ENCODE measurements around the gene COL13A1. TPM values are rescaled to one million over a fixed set of nuclear protein-coding genes. Genes with fewer than 3 reads are reported as not detected.

COL13A1 gene
- polyA plus RNA-seq, 4 donors, result 6.9 to 33.9 (median 20.5) TPM

DNA sequence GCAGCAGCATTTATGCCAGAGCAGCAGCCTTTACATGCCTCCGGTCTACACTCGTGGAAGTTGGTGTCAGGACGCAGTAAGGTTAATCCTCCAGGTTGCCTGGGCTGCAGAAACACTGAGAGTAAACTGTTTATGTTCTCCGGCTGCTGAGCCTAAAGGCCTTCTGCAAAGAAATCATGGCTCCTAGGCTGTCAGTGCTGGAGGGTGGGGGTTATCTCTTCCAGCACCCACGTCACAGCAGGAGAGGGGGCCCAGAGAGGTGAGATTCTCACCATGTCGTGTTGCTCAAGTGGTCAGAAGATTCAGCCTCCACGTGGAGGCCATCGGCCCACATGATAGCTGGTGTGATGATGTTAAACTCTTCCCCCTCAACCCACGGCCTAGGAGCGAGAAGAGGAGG is 41.2 kb downstream of the COL13A1 start:
- no peak for DNase-seq (ENCODE audit: low read depth in 4 of 4, low spot score in 3 of 4)

DNA sequence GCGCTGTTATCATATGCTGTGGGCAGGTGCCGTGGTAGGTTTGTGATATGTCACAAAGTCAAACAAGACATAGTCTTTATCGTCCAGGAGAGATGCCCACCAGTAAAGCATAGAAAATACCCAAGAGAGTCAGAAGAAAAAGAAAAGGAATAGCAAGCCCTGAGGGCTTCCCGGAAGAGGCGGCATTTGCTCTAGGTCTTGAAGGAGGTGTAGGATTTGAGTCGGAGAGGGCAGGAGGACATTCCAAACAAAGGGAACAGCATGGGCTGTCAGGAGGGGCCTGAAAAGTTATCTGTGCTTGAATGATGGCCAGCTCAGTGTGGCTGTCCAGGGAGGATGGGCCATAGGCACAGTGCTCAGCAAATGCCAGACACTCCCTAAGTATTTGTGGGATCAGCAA is 42.2 kb downstream of the COL13A1 start:
- no peak for DNase-seq (ENCODE audit: low read depth in 4 of 4, low spot score in 3 of 4)

DNA sequence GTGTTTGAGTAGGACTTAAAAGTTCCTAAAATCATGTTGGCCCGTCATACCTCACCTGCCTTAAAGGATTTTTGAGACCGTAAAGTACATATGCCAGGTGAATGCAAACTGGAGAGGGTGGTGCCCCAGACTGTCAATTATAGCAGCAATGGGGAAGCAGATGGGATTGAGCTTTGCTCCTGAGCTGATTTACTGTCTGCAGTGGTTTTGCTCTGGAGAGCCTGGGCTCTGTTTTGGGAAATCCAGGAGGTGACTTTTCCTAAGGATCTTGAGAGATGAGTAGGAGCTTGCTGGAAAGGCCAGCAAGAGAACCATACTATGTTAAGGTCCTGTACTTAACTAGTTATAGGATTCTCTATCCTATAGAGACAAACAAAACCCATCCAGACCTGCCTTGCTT is 43.0 kb downstream of the COL13A1 start:
- no peak for DNase-seq (ENCODE audit: low read depth in 4 of 4, low spot score in 3 of 4)

DNA sequence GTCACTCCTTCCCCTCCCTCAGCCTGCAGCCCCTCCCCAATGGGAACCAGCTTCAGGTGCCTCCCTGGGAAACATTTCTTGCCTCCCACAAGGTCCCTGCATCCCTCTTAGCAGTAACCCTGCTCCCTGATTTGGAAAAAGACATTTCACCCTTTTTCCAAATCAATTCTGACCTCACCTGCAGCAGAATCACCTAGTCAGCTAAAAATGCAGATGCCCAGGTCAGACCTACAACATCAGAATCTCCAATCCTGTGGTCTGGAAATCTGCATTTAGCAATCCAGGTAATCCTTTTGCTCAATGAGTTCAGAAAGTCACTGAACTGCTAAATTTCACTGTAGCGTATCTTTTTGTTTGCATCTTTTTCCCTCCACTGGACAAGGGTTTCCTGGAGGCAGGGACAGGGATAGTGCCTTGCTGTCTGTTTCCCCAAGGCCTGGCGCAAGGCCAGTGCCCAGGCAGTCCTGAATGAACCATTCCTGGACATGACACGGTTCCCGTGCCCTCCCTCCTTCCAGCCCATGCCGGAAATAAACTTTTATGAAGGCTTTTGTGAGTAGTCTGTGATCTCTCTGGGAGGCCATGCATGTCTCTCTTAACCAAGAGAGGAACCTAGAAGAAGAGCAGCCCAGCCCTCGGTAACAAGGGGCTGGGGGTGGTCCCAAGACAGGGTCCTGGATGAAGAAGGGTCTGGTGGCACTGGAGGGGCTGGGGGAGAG is 44.0 kb downstream of the COL13A1 start:
- DNase-seq (ENCODE audit: low read depth in 4 of 4, low spot score in 3 of 4), result no peak

DNA sequence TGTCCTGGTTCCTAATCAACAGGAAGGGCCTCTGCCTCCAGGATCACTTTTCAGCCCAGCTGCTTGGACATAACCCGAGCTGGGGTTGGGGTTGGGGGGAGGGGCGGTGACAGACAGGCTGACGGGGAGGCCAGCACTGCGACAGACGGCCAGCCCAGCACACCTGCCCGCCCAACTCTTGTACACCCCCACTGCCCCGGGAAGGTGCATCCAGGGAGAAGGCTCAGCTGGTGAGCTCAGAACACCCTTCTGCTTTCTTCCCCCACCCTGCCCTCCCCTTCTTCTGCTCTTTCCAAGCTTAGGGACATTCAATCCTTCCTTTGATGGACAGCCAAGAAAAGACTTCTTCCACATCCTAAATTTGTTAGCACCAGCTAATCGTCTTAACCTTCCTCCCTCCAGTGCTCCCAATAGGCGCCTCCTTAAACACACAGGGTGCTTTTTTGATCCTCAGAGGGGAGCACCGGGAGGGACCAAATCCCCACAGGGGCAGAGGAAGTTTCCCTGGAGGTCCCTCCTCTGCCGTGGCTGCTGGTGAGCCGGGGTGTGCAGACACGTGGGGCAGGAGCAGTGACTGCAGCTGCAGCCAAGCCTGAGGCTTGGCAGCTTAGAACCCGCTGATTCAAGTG is 44.7 kb downstream of the COL13A1 start:
- DNase-seq (ENCODE audit: low read depth in 4 of 4, low spot score in 3 of 4), result no peak

DNA sequence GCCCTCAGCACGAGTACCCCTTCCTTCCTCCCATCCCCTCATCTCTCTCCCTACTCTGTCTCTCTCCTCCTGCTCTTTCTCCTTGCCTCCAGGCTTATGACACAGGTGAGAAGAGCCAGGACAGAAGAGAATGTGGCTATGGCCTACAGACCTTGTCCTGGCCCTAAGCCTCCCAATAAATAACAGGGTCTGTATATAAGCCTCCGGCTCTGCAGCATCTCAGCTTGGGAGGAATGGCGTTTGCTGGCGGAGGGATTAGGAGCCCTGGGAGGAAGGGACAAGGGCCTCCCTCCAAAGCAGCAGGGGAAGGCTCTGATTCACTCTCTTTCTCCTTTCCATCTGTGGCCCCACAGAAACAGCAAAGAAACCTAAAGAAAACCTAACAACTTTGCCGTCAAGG is 45.8 kb downstream of the COL13A1 start:
- no peak for DNase-seq (ENCODE audit: low read depth in 4 of 4, low spot score in 3 of 4)

DNA sequence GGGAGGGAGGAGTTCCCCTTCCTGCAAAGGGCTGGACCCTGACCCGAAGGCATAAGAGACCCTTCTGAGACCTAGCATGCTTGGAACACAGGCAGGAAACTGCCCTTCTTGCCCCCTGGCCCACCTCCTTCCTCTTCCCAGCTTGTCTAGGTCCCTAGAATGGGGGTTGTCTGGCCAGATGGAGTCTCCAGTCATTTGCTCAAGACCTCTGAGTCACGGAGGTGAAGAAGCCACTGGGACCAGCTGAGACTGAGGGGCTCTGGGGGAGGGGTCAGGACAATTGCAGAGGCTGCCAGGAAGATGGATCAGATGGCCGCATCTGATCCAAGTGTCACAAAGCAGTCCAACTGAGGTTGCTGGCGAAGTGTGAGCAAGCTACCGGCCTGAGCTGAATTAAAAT is 46.2 kb downstream of the COL13A1 start:
- DNase-seq (ENCODE audit: low read depth in 4 of 4, low spot score in 3 of 4), result no peak

DNA sequence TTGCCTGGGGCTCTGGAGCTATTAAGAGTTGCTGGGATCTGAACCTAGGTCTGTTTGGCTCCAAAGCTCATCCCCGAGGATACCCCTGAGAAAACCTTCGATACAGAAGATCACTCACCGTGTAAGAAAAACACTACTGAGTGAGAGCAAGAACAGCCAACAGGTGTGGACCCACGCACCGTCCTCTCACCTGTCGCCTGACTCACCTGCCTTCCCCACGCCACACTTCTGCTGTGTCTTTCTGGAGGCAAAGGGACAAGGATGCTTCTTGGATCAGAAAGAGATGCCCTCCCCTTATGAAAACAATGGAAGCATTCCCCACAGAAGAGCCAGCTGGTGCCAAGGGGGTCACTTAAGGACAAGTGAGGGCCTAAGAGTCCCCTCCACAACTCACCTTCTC is 46.7 kb downstream of the COL13A1 start:
- no peak for DNase-seq (ENCODE audit: low read depth in 4 of 4, low spot score in 3 of 4)

DNA sequence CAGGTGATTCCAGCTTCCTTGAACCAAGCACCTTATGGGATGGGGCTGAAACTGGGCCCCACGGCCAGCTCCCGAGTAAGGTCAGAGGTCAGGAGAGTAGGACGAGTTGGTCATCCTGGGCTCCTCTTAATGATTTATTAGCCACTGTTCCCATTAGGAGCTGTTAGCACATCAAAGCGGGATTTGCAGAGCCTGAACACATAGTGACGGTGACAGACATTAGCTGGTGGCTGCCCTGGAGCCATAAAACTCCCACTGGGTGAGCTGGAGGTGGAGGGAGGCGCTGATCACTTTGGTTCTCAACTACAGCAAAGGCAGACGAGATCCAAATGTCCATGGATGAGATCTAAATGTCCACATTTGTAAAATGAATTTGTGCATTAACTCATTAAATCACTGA is 48.1 kb downstream of the COL13A1 start:
- no peak for DNase-seq (ENCODE audit: low read depth in 4 of 4, low spot score in 3 of 4)

DNA sequence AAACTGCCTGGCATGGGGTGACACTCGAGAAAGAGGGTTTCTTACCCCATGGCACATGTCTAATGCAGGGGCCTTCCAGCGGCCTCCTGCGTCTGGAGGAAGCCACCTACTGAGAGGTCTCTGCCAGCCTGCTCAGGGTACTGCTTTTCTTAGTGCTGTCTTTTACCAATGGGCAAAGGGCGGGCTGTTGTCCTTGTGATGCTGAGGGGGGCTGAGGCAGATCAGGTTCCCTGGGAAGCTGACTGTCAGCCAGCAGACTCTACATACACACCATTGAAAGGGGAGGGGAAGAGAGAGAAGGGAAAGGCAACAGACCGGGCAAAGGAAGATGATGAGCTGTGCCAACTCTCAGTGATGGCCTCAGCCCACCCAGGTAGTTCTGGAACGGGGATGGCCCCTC is 48.7 kb downstream of the COL13A1 start:
- DNase-seq (ENCODE audit: low read depth in 4 of 4, low spot score in 3 of 4), result no peak

DNA sequence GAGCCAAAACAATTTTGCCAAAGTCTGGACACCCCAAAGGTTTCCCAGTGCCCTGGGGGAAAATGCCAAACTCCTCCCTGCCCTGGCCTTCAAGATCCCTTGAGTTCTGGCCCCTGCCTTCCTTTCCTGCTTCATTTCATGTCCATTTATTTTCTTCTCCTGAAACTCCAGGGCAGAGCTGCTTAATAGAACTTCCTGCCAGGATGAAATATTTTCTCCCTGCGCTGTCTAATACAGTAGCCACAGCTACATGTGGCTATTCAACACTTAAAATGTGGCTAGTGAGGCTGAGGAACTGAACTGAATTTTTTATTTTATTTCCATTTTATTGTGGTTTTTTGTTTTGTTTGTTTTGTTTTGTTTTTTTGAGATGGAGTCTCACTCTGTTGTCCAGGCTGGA is 49.6 kb downstream of the COL13A1 start:
- no peak for DNase-seq (ENCODE audit: low read depth in 4 of 4, low spot score in 3 of 4)

DNA sequence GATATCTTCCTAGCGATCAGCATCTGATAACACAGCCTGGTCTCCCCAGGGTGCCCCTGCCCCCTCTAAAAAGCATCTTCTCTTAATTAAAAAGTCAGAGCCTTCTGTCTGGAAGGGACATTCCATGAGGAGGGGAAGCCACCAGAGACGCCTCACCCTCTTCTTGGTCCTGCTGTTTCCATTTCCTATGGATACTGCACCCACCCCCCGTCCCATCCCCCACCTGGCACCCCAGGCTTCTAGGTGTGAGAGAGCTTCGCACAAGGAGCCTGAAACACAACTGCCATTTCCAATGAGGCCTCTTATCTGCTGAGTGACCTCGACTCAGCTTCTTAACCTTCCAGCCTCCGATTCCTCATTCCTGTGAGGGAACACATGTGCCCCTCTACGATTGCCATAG is 51.4 kb downstream of the COL13A1 start:
- no peak for DNase-seq (ENCODE audit: low read depth in 4 of 4, low spot score in 3 of 4)

DNA sequence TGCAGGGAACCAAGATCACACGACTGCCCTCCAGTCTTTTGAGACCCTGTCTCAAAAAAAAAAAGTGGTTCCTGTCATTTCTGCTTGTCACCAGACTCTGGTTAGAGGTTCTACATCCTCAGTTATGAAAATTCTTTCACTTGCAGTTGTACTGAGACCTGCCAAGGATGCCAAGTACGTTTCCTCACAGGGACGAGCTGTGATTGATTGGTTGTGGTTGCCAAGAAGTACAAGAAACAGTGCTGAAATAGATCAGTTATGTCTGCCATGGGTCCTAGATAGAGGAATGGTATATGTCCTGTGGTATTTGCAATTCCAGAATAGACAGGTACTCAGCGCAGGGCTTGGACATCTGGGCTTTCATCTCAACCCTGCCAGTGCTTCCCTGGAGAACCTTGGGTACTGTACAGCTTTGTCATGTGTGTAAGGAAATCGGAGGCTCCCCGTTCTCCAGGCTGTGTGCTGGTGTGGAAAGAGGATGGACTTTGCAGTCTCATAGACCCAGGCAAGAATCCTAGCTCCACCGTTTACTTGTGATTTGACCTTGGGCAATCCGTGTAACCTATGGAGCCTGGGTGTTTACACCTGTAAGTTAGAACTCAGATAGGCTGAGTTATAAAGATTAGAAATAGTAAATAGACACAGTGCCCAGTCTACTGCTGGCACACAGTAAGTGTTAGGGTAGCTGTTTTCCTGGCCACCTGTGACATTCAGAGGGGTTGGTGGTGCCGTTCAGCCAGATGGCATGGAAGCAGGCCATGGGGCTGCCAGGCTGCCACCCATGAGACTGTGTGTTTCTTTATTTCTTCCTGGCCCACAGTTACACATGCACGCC is 53.0 kb downstream of the COL13A1 start:
- no peak for DNase-seq (ENCODE audit: low read depth in 4 of 4, low spot score in 3 of 4)

DNA sequence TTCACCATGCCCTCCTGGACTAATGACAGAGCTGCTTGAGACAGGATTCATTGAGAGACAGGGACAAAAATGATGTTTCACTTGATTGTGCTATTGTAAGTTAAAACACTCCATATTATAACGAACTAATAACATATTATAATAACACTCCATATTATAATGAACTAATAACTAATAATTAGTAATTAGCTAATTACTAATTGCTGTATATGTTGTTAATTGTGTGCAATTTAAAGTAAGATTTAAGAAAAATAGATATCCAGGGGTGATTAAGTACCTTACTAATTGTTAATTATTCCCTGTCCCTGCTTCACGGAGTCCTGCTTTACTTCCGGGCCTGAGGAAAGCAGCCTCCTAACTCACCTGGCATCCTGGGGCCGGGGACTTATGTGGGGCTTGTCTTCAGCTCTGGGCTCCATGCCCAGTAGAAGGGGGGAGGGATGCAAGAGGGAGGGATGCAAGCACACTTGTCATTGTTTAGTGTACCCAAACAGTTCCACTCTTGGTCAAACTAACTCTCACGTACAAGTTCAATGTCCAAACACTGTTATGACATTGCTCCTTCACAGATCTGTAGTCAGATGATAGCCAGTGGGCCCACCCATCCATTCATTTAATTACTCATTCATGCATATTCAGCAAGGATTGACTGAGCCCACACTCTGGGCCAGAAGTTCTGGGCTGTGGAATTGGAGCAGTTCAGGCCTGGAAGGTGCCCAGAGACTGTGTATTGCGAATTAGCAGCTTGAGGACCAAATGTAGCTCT is 53.8 kb downstream of the COL13A1 start:
- no peak for DNase-seq (ENCODE audit: low read depth in 4 of 4, low spot score in 3 of 4)

DNA sequence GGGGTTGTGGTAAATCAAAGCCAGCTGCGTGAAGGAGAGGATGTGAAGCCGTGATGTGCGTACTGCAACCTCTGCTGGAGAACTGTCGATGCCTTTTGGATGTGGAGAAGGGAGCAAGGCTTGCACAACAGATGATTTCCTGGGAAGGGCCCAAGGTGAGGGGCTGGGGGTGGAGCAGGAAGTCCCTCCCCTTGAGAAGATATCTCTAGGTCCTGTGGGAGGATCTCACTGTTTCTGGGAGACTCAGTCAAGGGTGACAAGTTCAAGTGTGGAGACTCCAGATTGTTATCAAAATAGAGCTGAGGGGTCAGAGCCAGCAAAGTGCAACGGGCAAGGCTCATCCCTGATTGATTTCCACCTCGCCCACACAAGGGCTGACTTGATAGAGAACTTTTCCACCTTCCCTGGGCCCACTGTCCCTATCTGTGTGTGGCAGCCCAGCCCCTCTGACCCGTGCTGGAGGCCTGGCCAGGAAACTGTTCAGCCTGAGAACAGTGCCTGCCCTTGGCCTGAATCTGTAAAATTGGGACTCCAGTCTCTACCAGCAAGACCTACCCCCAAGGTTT is 55.0 kb downstream of the COL13A1 start:
- DNase-seq (ENCODE audit: low read depth in 4 of 4, low spot score in 3 of 4), result no peak

DNA sequence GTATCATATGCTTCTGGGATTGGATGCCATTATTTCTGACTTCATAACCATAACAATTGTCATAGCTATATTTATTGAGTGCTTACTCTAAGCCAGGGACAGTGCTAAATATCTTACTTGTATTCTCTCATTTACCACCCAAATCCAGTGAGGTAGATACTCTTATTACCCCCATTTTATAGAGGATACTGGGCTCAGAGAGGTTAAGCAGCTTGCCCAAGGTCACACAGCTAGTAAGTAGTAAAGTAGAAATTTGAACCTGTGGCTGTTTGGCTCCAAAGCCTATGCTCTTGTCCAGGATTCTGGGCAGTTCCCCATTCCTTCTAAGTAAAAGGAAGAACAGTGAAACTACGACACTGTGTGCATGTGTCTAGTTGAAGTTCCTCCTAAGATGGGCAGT is 56.5 kb downstream of the COL13A1 start:
- DNase-seq (ENCODE audit: low read depth in 4 of 4, low spot score in 3 of 4), result no peak

DNA sequence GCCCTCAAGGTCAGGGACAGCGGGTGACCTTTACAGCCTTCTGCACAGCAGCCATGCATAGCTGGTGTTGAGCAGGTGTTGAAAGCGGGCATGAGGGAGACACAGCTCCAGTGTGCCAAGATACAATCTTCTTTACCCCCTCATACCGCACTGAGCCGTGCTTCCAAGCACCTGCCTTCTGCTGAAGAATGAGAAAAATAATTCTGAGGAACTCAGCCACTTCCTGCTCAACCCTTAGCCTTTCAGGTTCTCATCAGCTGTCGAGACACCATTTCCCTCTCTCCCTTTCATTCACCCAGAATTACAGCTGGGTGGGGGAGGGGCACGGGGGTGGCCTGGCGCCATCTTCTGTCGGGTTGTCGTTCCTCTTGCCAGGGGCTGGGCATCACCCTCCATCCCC is 58.6 kb downstream of the COL13A1 start:
- DNase-seq (ENCODE audit: low read depth in 4 of 4, low spot score in 3 of 4), result no peak

DNA sequence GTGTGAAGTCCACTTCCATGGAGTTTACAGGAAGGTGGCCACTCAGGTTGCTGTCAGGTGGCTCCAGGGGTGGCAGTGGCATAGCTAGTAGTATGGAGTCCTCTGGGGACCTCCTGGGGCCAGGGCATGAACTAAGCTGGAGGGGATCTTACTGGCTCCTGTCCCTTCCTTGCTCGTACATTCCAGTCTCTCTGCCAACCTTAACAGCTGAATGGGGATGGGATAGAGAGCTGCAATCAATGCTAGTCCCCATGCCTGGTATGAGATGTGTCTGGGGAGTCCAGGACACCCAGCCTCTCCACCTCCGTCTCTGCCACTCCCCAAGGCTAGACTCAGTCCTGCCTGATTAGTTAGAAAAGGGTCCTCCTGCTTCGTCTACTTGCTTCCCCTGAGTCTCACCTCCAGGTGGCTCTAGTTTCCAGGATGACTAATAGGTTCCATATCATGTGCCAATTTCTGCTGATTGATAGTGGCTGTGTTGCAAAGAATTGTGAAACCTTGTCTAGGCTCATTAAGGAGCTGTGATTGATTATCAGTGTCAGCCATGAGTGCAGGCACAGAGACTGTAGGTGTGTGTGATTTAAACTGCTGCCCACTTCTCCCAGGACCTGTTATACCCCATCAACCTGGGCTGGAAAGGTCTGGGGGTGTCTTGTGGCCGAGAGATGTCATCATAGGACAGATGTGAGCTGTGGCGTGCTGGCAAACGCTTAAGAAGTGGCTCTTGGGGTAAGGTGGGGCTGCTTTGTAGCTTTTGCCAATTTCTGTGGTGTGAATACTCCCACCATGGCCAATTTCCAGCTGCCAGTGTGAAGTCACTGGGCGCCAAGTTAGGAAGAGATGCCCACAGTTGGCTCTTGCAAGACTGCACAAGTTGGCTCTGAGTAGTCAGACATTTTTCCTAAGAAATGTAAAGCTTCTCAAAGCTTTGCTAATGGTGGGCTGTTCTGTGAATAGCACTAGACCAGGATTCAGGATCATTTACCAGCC is 59.8 kb downstream of the COL13A1 start:
- no peak for DNase-seq (ENCODE audit: low read depth in 4 of 4, low spot score in 3 of 4)

DNA sequence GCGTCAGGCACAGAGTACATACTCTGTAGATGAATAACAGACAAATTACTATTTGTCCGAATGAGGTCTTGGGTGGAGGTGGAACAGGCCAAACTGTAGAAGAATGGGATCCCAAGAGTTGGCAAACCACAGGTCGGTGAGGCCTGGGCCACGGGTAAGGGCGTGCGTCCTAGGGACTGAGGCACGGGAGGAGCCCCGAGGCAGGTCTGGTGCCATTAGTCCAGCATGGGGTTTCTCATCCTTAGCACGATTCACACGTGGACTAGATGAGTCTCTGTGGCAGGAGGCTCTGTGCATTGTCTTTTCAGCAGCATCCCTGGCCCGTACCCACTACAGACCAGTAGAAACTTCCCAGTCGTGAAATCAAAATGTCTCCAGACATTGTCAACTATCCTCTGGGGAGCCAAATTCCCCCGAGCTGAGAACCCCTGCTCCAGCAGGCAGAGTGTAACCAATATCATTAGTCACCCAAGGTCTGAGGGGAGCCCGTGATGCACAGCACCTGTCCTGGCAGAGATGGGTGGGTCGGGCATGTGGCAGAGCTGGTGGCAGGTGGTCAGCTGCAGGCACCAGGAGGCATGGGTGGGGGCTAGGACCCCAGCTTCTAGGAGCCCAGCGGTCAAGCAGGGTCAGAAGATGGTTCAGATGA is 61.3 kb downstream of the COL13A1 start:
- no peak for DNase-seq (ENCODE audit: low read depth in 4 of 4, low spot score in 3 of 4)
